IPS-15b (cell line): Measurements from ENCODE around the gene TRABD2A.

Experiments
- H3K27me3 ChIP-seq: one replicate; pipeline ENCODE4 v1.6.1; 2013; ENCODE audit warnings: low read length; ENCODE audit not compliant: control insufficient read depth, insufficient read depth
- H3K36me3 ChIP-seq: one replicate; pipeline ENCODE4 v1.6.1; 2013; ENCODE audit warnings: low read length; ENCODE audit not compliant: control insufficient read depth, insufficient read depth
- H3K4me1 ChIP-seq: one replicate; pipeline ENCODE4 v1.6.1; 2013; ENCODE audit warnings: mild to moderate bottlenecking, low read length; ENCODE audit not compliant: control insufficient read depth, insufficient read depth
- H3K4me3 ChIP-seq: one replicate; pipeline ENCODE4 v1.5.1; 2013; ENCODE audit warnings: low read depth, low read length
- H3K9ac ChIP-seq: one replicate; pipeline ENCODE4 v1.6.1; 2013; ENCODE audit warnings: low read depth, mild to moderate bottlenecking, low read length
- H3K9me3 ChIP-seq: one replicate; pipeline ENCODE4 v1.6.1; 2013; ENCODE audit warnings: mild to moderate bottlenecking, low read length; ENCODE audit not compliant: control insufficient read depth, insufficient read depth

The TRABD2A gene

GRCh38 chr2:84900971-84901370 is 20.1 kb upstream of the TRABD2A start:
- Histone ChIP-seq H3K4me3 (no peak overlapping the region), H3K36me3 (no peaks in the 10 kb centered on the region), H3K4me1 (peaks cover 4% of the 10 kb centered on the region), H3K9me3 (no peaks in the 10 kb centered on the region), H3K27me3 (peaks cover 34% of the 10 kb centered on the region), H3K9ac (no peak overlapping the region)

DNA sequence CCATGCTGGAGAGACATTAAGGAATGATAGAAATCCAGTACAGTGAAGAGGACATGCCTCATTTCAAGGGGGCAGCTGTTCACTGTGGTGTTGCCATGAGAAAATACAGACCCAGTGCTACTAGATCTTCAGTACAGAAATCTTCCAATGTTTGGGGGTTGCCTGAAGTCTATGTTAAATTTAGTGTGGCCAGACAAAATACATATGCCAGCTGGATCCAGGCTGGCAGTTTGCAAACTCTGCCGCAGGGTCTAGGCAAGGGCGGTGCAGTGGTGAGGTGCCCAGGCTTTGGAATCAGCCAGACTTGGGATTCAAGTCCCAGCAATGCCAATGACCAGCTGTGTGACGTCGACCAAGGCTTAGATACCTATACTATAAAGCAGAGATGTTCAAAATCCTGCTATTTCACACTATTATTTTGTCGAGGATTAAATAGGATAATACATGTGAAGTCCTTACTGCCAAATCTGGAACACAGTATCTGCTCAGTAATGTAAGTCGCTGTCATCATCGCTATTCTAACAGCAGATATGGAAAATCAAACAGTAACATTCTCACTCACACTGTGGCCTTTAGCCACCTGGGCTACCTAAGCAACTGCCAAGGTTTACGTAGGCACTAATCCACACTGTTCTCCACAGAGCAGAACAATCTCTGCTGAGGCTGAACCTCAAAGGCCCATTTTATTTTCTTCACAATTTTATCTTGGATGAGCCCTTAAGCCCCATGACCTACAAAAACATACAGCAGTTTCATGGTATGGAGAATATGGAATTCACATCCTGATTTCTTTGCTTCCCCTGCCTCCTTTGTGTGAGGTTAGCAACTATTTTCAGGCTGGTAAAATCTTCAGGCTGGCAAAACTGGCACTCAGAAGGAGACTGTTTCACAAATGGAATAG is 18.7 kb upstream of the TRABD2A start:
- H3K4me3 ChIP-seq: no peak overlapping the region

DNA sequence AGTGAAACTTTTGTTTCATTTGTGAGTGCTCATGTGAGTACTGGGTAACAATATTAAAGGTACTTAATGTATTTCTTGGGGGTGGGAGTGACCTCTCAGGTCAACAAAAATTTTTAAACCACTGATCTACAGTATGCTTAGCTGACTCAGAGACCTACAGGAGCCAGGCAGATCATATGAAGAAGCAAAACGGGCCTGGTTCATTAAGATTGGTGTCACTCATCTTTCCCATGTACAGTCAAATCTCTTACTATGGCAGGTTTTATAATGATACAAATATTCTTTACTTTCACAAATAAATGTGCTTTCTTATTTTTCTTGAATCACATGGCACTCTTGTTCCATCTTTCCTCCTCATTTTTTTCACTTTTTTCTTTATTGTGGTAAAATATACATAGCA is 16.9 kb upstream of the TRABD2A start:
- no peaks in the 10 kb centered on the region for H3K9me3 ChIP-seq
- peaks cover 18% of the 10 kb centered on the region for H3K27me3 ChIP-seq
- no peaks in the 10 kb centered on the region for H3K36me3 ChIP-seq
- no peaks in the 10 kb centered on the region for H3K4me1 ChIP-seq
- H3K9ac ChIP-seq: no peak overlapping the region
- no peak overlapping the region for H3K4me3 ChIP-seq

More for the DNA sequence above, 18.7 kb upstream of the TRABD2A start:
- H3K36me3 ChIP-seq: no peaks in the 10 kb centered on the region
- H3K27me3 ChIP-seq: peaks cover 32% of the 10 kb centered on the region
- no peak overlapping the region for H3K9ac ChIP-seq
- peaks cover 3% of the 10 kb centered on the region for H3K4me1 ChIP-seq
- no peaks in the 10 kb centered on the region for H3K9me3 ChIP-seq

GRCh38 chr2:84896567-84896966 is 15.7 kb upstream of the TRABD2A start:
- H3K9ac ChIP-seq: no peak overlapping the region
- no peaks in the 10 kb centered on the region for H3K4me1 ChIP-seq
- H3K36me3 ChIP-seq: no peaks in the 10 kb centered on the region

GRCh38 chr2:84894758-84895520 is 14.1 kb upstream of the TRABD2A start:
- Histone ChIP-seq H3K9me3 (no peaks in the 10 kb centered on the region), H3K36me3 (no peaks in the 10 kb centered on the region), H3K9ac (no peak overlapping the region), H3K27me3 (peaks cover 2% of the 10 kb centered on the region), H3K4me3 (no peak overlapping the region), H3K4me1 (no peaks in the 10 kb centered on the region)

More at GRCh38 chr2:84896567-84896966, 15.7 kb upstream of the TRABD2A start:
- peaks cover 8% of the 10 kb centered on the region for H3K27me3 ChIP-seq
- no peaks in the 10 kb centered on the region for H3K9me3 ChIP-seq
- no peak overlapping the region for H3K4me3 ChIP-seq

GRCh38 chr2:84894131-84894586 is 13.3 kb upstream of the TRABD2A start:
- Histone ChIP-seq H3K9me3 (no peaks in the 10 kb centered on the region), H3K9ac (no peak overlapping the region), H3K27me3 (peaks cover 2% of the 10 kb centered on the region), H3K4me1 (no peaks in the 10 kb centered on the region), H3K36me3 (no peaks in the 10 kb centered on the region), H3K4me3 (no peak overlapping the region)

DNA sequence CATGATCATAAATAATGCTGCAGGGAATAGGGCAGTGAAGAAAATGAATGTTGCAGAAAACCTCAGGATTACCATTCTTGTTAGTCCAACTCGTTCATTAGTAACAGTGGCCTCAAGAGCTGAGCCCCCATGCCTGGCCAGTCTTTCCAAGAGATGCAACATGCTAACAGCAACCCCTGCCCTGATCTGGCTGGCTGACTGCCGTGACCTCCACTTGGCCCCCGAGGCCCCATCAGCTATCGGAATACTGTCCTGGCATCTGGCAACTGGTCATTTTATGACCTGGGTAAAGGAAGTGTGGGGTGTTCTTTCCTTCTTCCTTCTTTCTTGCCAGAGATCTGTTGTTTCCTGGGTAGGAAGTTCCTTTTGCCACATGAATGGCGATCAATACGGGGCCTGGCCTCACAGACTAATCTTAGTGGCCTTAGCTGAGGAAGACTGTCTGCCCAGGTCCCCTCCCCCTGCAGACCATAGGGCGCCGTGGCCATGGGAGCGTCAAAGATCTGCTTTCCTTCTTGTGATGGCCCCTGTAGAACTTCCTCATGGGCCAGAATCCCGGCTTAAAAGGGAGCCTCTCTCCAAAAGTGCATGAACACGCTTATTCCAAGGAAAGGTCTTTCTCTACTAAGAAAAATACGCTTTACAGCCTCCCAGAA is 10.6 kb upstream of the TRABD2A start:
- peaks cover 2% of the 10 kb centered on the region for H3K27me3 ChIP-seq
- H3K4me1 ChIP-seq: no peaks in the 10 kb centered on the region
- no peak overlapping the region for H3K4me3 ChIP-seq
- H3K9ac ChIP-seq: no peak overlapping the region
- H3K36me3 ChIP-seq: no peaks in the 10 kb centered on the region
- no peaks in the 10 kb centered on the region for H3K9me3 ChIP-seq

DNA sequence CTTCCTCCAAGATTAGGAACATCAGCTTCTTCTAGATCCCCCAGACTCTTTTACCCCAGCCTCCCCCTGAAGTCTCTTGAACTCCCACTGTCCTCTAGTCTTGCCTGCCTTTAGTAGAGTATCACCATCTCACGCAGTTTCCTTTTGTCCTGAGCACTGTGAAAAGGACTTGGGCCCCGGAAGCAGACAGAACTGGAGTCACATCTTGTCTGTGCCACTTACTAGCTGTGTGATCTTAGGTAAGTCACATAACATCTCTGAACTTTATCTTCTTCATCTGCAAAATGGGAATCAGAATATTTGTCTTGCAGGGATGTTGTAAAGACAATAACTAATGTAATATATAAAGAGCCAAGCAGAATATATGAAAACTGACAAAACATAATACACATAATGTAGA is 8.4 kb upstream of the TRABD2A start:
- H3K4me3 ChIP-seq: no peak overlapping the region
- H3K9ac ChIP-seq: no peak overlapping the region
- H3K27me3 ChIP-seq: peaks cover 10% of the 10 kb centered on the region
- no peaks in the 10 kb centered on the region for H3K9me3 ChIP-seq
- H3K4me1 ChIP-seq: no peaks in the 10 kb centered on the region
- no peaks in the 10 kb centered on the region for H3K36me3 ChIP-seq

DNA sequence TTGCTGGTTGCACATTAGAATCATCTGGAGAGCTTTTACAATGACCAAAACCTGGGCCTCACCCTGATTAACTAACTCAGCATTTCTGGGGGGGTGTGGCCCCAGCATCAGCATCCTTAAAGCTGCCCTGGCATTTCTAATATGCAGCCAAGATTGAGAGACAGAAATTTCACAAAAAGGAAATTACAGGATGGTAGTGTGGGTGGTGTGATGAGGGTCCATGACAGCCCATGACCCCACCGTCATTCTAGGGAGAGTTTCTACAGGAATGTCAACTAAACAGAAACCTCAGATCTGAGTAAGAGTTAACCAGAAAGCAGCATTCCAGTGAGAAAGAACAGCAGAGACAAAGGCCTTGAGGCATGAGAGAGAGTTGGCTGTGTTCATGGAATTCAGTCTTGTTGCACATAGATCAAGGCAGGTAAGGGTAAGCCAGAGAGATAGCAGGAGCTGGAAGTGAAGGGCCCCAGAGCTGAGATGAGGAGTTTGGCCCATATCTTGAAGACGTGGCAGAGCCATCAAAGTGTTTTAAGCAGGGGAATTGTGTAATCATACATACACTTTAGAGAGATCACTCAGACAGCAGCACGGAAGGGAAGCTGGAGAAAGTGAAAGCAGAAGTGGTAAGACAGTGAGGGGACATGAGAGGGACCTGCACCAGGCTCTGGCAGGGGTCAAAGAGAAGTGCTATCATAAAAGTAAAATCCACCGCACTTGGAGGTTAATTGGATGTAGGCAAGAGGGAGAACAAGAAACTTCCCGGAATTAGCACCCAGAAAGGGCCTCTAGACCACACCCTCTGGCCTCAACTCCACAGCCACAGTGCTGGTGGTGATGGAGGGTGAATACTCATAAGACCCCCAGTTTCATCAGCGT is 7.8 kb upstream of the TRABD2A start:
- no peaks in the 10 kb centered on the region for H3K9me3 ChIP-seq
- no peaks in the 10 kb centered on the region for H3K36me3 ChIP-seq
- H3K9ac ChIP-seq: no peak overlapping the region
- peaks cover 17% of the 10 kb centered on the region for H3K27me3 ChIP-seq
- no peak overlapping the region for H3K4me3 ChIP-seq
- H3K4me1 ChIP-seq: no peaks in the 10 kb centered on the region

- Histone ChIP-seq H3K9me3 (no peaks in the 10 kb centered on the region), H3K36me3 (no peaks in the 10 kb centered on the region), H3K4me3 (no peak overlapping the region), H3K4me1 (no peaks in the 10 kb centered on the region), H3K9ac (no peak overlapping the region), H3K27me3 (peaks cover 30% of the 10 kb centered on the region)
Observed at GRCh38 chr2:84886791-84887190, 5.9 kb upstream of the TRABD2A start.

DNA sequence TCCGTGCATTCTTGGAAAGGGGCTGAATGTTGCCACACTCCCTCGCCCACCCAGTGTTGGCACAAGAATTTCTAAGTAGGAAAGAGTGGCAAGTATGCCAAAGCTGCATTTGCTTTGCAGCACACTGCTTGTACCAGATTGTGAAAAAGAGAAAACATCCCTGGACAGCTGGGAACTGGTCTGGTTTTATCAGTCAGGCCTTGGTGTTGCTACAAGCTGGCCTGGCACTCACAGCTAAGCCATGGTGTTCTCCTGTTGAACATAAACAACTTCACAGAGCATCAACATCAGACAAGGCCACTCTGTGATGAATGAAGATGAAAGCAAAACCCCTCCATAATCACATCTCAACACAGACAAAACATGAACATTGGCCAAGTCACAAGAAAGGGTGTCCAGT is 4.2 kb upstream of the TRABD2A start:
- Histone ChIP-seq H3K27me3 (peaks cover 44% of the 10 kb centered on the region), H3K36me3 (no peaks in the 10 kb centered on the region)

More for the DNA sequence above, 4.2 kb upstream of the TRABD2A start:
- H3K4me1 ChIP-seq: no peaks in the 10 kb centered on the region
- no peaks in the 10 kb centered on the region for H3K9me3 ChIP-seq
- H3K9ac ChIP-seq: no peak overlapping the region
- no peak overlapping the region for H3K4me3 ChIP-seq
